Measurements from ENCODE around the gene FAM181B. TPM values are rescaled to one million over a fixed set of nuclear protein-coding genes. Genes with fewer than 3 reads are reported as not detected.
A peak's percentile ranks its signal among the peaks of the same experiment; 100 is the strongest.

FAM181B gene
- polyA plus RNA-seq, 1 experiment, result not detected

DNA sequence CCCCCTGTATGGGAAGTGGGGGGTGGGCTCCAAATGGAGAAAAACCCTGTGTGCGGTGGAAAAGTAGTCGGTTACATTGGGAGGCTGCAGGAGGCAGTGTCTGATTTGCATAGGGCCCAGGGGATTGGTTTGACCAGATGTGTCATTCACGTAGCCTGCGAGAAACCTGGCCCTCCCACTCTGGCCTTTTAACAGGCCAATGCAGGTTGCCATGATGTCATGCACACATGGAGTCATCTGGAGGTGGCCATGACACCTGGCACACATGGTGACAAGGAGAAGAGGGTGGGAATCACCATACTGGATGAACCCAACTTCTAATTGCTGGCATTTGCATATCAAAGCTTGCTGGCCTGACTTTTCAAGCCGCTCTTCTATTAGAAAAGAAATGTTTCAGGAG is 50.6 kb downstream of the FAM181B start:
- ChIA-PET POLR2A (no interaction called here), CTCF (interaction anchor here (0.6 to 1.2 kb wide), 4 partner anchors 13 to 94 kb away, joined by 3 to 6 read pairs (median 3); no protein-coding TSS in a partner anchor)
- DNase-seq (ENCODE audit: low read depth), result no peak
- TF ChIP-seq, protein P1, sequence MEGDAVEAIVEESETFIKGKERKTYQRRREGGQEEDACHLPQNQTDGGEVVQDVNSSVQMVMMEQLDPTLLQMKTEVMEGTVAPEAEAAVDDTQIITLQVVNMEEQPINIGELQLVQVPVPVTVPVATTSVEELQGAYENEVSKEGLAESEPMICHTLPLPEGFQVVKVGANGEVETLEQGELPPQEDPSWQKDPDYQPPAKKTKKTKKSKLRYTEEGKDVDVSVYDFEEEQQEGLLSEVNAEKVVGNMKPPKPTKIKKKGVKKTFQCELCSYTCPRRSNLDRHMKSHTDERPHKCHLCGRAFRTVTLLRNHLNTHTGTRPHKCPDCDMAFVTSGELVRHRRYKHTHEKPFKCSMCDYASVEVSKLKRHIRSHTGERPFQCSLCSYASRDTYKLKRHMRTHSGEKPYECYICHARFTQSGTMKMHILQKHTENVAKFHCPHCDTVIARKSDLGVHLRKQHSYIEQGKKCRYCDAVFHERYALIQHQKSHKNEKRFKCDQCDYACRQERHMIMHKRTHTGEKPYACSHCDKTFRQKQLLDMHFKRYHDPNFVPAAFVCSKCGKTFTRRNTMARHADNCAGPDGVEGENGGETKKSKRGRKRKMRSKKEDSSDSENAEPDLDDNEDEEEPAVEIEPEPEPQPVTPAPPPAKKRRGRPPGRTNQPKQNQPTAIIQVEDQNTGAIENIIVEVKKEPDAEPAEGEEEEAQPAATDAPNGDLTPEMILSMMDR (IDR thresholded peaks at IDR 0.05; ENCODE audit: insufficient read depth, low read depth, low read length), result no peak
- H3K4me3 ChIP-seq (ENCODE audit: low read depth, low read length), result no peak overlapping the region
- H3K36me3 ChIP-seq (ENCODE audit: control insufficient read depth, insufficient read depth, low read length), result no peaks in the 10 kb centered on the region
- no peaks in the 10 kb centered on the region for H3K27me3 ChIP-seq (ENCODE audit: control insufficient read depth, insufficient read depth, low read length)

DNA sequence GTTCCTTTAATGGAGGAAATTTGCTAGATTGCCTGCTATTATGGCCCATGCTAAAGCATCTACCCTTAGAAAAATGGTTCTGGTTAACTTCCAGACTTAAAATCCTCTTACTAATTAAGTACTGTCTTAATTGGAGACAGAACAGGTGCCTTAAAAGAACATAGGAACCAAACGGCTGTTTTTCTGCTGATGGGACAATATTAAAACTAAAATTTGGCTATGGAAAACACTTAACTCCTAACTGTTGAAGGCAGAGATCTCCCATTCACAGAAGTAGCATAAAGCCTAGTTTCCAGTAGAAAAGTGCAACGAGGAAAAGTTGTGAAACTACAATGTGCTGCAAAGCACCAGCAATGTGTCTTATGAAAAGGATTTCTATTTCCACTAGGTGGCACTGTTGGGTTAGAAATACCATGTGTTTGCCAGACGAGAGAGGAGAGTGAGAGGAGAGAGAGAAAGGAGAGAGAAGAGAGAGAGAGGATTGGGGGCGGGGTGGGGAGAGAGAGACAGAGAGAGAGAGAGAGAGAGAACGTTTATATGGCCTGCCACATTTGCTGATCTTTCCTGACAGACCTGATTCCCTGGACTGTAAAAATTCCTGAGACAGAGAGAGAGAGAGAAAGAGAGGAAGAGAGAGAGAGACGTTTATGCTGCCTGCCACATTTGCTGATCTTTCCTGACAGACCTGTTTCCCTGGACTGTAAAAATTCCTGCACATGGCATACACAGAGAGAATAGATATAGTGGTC is 51.5 kb downstream of the FAM181B start:
- ChIA-PET CTCF (interaction anchor here (0.6 to 1.2 kb wide), 4 partner anchors 14 to 94 kb away, joined by 3 to 6 read pairs (median 3); no protein-coding TSS in a partner anchor), POLR2A (no interaction called here)
- no peaks in the 10 kb centered on the region for H3K27me3 ChIP-seq (ENCODE audit: control insufficient read depth, insufficient read depth, low read length)
- peak; percentile 16 for DNase-seq (ENCODE audit: low read depth)
- TF ChIP-seq, protein P1 (IDR thresholded peaks at IDR 0.05; ENCODE audit: insufficient read depth, low read depth, low read length), result peak; percentile 57
- no peaks in the 10 kb centered on the region for H3K36me3 ChIP-seq (ENCODE audit: control insufficient read depth, insufficient read depth, low read length)
- no peak overlapping the region for H3K4me3 ChIP-seq (ENCODE audit: low read depth, low read length)

DNA sequence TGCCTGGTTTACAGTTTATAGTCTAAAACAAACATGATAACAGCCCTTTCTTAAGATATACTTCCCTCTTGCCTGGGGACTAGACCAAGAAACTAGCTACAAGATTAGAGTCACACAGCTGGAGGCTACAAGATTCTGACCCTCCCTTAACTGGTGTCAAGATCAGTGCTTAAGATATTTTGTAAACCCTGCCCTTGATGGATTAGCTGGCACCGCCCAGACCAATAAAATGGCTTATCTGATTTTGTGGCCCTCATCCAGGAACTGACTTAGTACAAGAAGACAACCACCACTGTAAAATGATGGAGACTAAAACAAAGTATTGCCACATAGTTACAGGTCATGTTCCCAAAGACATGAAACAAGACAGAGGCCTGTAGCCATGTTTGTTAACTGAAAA is 53.4 kb downstream of the FAM181B start:
- no peak for DNase-seq (ENCODE audit: low read depth)

More for the DNA sequence above, 53.4 kb downstream of the FAM181B start:
- Histone ChIP-seq H3K4me3 (ENCODE audit: low read depth, low read length) (no peak overlapping the region), H3K36me3 (ENCODE audit: control insufficient read depth, insufficient read depth, low read length) (no peaks in the 10 kb centered on the region), H3K27me3 (ENCODE audit: control insufficient read depth, insufficient read depth, low read length) (no peaks in the 10 kb centered on the region)
- ChIA-PET POLR2A (no interaction called here), CTCF (interaction anchor here (0.6 to 2.3 kb wide), 6 partner anchors 14 to 1023 kb away, joined by 3 to 8 read pairs (median 4); no protein-coding TSS in a partner anchor)
- TF ChIP-seq, protein P1 (IDR thresholded peaks at IDR 0.05; ENCODE audit: insufficient read depth, low read depth, low read length), result no peak

Small RNAs within 50 kb of the gene (small RNA-seq; reads per million reads assigned to genes)
- not detected for gene RPS28P7 (ENCODE audit: insufficient read length, low read depth, low replicate concordance)

Other genes starting within 250 kb of the FAM181B start
- gene PRCP, start 166.6 kb upstream of the FAM181B start, polyA plus RNA-seq (2011; rRNA removed), result 62.0 and 127 TPM in 2 replicates
- gene DDIAS, start 167.9 kb upstream of the FAM181B start, polyA plus RNA-seq (2011; rRNA removed), result 2.7 and 4.4 TPM in 2 replicates